HG02798 (cell line): ENCODE results near the gene ROCK2.
A peak's percentile ranks its signal among the peaks of the same experiment; 100 is the strongest.
"Not testable (repeated sequence)": the region's sequence is repeated elsewhere in the genome, so short reads cannot be mapped to it uniquely, and the experiment has no call there.

ENCODE experiments used
- ATAC-seq: cut with Tn5 transposase; IDR thresholded peaks from one replicate; pipeline ENCODE4 v1.9.1; 2021; ENCODE audit warnings: mild to moderate bottlenecking; ENCODE audit not compliant: unreplicated experiment, poor library complexity

ROCK2 gene

GRCh38 chr2:11242542-11243174 is 101.8 kb downstream of the ROCK2 start:
- no peak for ATAC-seq

- ATAC-seq = no peak
These were observed 102.8 kb downstream of the ROCK2 start for GRCh38 chr2:11241412-11242203.

GRCh38 chr2:11239666-11240462 is 104.6 kb downstream of the ROCK2 start:
- no peak for ATAC-seq

DNA sequence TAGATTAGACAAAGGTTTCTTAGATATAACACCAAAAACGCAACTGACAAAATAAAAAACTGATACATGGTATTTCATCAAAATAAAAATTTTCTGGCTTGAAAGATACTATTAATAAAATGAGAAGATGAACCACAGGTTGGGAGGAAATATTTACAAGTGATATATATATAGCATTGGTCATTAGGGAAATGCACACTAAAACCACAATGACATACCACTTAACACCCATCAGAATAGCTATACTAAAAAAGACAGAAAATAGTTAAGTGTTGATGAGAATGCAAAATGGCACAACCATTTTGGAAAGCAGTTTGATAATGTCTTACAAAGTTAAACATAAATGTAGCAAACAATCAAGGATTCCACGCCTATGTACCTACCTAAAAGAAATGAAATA is 105.3 kb downstream of the ROCK2 start:
- ATAC-seq = no peak

DNA sequence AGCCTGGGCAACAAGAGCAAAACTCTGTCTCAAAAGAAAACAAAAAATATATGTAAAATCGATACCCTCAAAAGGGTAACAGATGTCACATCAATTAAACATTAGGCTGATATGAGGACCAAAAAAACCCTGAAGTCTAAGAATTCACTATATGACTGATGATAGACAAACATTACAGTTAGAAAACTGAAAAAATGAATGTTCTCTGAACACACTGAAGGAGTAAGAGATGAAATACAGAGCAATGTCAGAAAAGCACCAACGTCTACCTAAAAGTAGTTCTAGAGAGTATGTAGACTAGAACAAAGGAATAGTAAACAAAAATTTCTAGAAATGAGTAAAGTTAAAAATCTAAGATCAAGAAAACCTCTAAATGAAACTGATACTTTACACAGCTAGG is 107.3 kb downstream of the ROCK2 start:
- ATAC-seq = no peak

DNA sequence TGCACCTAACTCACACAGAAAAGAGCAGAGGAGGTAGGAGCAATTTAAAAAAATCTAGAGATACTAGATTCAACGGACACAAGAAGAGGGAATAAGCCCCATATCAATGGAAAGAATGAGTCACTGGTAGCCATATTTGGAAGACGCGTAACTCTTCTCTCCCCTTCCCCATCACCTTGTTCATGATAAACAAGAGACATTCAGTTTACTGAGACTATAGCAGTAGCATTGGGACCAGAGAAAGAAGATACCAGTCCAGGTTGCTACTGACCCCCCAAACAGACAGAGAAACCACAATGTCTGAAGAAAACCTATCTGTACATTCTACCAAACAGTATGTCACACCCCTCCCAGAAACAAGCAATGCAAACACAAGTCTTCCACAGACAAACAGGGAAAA is 108.1 kb downstream of the ROCK2 start:
- ATAC-seq = no peak

DNA sequence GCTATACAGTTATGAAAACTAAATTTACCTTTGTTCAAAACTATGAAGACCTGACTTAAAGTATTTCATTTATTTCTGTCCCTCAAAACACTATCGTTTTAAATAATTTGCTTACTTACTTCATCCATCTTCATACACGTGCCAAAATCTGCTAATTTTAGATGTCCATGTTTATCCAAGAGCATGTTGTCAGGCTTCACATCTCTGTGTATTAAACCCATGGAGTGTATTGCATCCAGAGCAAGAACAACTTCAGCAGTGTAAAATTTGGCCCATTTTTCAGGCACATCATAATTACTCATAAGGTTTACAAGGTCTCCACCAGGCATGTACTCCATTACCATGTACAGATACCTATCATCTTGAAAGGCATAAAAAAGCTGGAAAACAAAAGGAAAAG is 108.9 kb downstream of the ROCK2 start:
- ATAC-seq = no peak

GRCh38 chr2:11234309-11234708 is 110.1 kb downstream of the ROCK2 start:
- no peak for ATAC-seq

- ATAC-seq = not testable (repeated sequence)
These were observed 113.2 kb downstream of the ROCK2 start for GRCh38 chr2:11231193-11231592.

GRCh38 chr2:11228692-11229091 is 115.7 kb downstream of the ROCK2 start:
- no peak for ATAC-seq

GRCh38 chr2:11227595-11227994 is 116.8 kb downstream of the ROCK2 start:
- no peak for ATAC-seq

DNA sequence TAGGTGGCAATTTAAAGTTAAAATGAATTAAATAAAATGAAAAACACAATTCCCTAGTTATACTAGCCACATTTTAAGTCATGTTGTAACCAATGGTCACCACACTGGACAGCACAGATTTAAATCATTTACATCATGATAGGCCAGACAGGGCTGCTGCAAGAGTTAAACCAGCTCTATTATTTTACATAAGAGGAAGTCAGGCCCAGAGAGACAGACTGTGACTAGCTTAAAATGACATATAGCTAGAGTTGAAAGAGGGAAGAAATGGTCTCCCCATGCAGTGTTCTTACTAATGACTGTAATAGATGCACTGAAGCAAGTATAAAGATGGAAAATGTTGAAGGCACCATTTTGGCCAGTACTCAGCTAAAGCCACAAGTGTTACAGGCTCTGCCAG is 119.5 kb downstream of the ROCK2 start:
- no peak for ATAC-seq

DNA sequence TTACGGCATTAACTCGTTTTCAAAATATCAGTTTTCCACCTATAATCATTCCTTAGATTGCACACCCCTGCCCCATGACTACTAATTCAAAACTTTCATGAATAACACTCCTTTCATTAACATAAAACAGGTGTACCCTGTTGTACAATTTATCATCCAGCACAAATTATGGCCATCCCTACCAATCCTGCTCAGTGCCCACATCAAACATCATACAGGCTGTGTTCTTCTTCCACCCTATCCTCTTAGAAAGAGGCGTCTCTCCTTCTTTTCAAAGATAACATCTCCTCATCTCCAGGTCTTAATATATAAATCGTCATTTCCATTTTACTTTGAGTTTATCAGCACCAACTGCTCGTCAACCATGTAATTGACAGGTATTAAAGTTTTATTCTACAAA is 121.6 kb downstream of the ROCK2 start:
- ATAC-seq = no peak

DNA sequence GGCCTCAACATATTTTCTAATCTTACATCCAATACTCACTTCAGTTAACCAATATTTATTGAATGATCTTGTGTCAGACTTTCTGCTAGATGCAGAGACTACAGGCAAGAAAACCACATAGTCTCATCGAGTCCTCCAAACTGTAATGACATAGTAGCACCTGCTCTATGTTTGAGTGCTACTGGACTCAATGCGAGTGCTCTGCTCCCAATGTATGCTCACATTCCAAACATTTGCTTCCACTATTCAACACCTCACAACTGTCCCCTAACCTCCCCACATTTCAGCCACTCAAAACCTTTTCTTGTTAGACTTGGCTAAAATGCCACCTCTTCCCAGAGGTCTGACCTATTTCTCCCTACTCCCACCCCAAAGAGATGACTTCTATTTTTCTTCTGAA is 124.0 kb downstream of the ROCK2 start:
- ATAC-seq = no peak

GRCh38 chr2:11215407-11215806 is 129.0 kb downstream of the ROCK2 start:
- no peak for ATAC-seq

DNA sequence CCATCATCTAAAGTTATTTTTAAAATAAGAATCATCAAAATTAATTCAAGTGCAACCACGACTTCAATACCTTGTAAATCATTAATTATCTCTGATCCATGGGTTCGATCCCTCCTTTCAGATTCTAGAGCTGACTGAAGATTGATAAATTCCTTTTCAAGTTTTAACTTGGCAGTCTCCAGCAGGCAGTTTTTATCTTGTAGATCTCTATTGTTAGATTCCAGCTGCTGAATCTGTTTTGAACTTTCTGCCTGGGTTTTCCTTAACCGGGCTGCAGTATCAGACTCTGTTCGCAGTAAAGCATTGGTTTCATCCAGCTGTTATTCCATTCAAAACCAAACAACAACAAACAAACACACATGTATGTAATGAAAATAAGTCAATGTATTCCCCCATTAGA is 129.7 kb downstream of the ROCK2 start:
- no peak for ATAC-seq

DNA sequence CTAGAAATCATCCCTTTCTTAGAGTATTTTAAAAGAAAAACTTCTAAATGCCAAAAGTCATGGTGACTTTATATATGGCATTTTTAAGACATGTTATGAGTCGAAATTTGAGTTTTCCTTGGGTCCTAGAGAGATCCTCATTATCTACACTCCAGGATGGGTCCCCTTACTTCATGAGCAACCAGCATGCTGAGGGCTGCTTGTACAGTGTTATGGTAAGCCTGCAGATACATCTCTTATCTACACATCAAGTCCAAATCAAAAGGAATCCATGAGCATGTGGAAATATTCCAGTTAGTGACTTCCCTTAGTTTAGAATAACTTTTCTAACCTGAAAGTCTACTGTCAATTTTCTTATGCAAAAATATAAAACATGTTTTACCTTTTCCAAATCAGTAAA is 130.5 kb downstream of the ROCK2 start:
- ATAC-seq = no peak

- no peak for ATAC-seq
These were observed 131.3 kb downstream of the ROCK2 start for GRCh38 chr2:11213090-11213638.

- no peak for ATAC-seq
These were observed 131.8 kb downstream of the ROCK2 start for GRCh38 chr2:11212645-11213044.

- no peak for ATAC-seq
These were observed 136.4 kb downstream of the ROCK2 start for GRCh38 chr2:11208083-11208482.

DNA sequence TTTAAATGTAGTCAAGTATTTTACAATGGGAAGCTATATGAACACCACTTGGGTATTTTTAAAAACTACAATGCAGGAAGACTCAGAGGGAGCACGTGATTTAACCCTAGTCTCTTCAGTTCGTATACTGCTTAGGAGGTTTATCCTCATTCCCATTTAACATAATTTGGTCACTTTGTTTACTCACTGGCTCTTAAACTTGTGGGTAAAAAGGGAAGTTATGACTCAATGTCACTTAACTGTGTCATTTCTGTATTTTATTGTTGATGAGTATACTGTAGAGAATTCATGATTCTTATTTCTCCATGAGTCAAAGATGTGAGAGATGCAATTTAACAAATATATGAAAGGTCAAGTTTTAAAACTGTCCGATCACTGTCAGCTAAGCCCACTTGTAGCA is 141.0 kb downstream of the ROCK2 start:
- ATAC-seq = peak; percentile 50
